Neural progenitor cell (in vitro differentiated cells): ENCODE results near the gene STAT2. TPM values are rescaled to one million over a fixed set of nuclear protein-coding genes. Genes with fewer than 3 reads are reported as not detected.

Source experiments
- DNase-seq: peaks from one replicate; pipeline ENCODE4 v3.0.0-alpha.2; 2016; ENCODE audit warnings: low spot score
- H2AFZ ChIP-seq: fragments of 200-600 bp; sonication (generic); replicated peaks from 2 replicates; pipeline ENCODE4 v1.6.1; 2016; ENCODE audit warnings: antibody characterized with exemption
- H3F3A ChIP-seq: fragments of 200-600 bp; sonication (generic); 2 replicates; pipeline ENCODE4 v1.6.1; 2016; ENCODE audit warnings: antibody characterized with exemption, low read depth
- H3K27ac ChIP-seq: fragments of 200-600 bp; sonication (generic); 2 replicates; pipeline ENCODE4 v1.5.1; 2016; ENCODE audit warnings: mild to moderate bottlenecking
- H3K27me3 ChIP-seq: fragments of 200-600 bp; sonication (generic); 2 replicates; pipeline ENCODE4 v1.6.1; 2016; ENCODE audit warnings: mild to moderate bottlenecking, moderate library complexity
- H3K36me3 ChIP-seq: fragments of 200-600 bp; sonication (generic); 2 replicates; pipeline ENCODE4 v1.5.1; 2016
- H3K4me1 ChIP-seq: fragments of 200-600 bp; sonication (generic); 2 replicates; pipeline ENCODE4 v1.6.1; 2016; ENCODE audit warnings: mixed run types
- H3K4me2 ChIP-seq: fragments of 200-600 bp; sonication (generic); 2 replicates; pipeline ENCODE4 v1.6.1; 2016
- H3K4me3 ChIP-seq: fragments of 200-600 bp; sonication (generic); 2 replicates; pipeline ENCODE4 v1.5.1; 2016
- H3K79me2 ChIP-seq: fragments of 200-600 bp; sonication (generic); 2 replicates; pipeline ENCODE4 v1.6.1; 2016; ENCODE audit warnings: low read depth
- H3K9ac ChIP-seq: fragments of 200-600 bp; sonication (generic); 2 replicates; pipeline ENCODE4 v1.6.1; 2016
- H3K9me3 ChIP-seq: fragments of 200-600 bp; sonication (generic); 2 replicates; pipeline ENCODE4 v1.5.1; 2016; ENCODE audit warnings: low read depth
- H4K20me1 ChIP-seq: fragments of 200-600 bp; sonication (generic); 2 replicates; pipeline ENCODE4 v1.6.1; 2016; ENCODE audit warnings: low read depth
- H3K27ac Mint-ChIP-seq: 3 replicates; pipeline ENCODE4 v1.8.0; 2021; ENCODE audit warnings: mixed read lengths
- H3K27me3 Mint-ChIP-seq: 2 replicates; pipeline ENCODE4 v1.8.0; 2022; ENCODE audit warnings: low read depth, mild to moderate bottlenecking, inconsistent platforms, moderate library complexity, mixed read lengths; ENCODE audit not compliant: insufficient read depth
- H3K36me3 Mint-ChIP-seq: 3 replicates; pipeline ENCODE4 v1.8.0; 2021; ENCODE audit warnings: mixed read lengths
- H3K4me1 Mint-ChIP-seq: 3 replicates; pipeline ENCODE4 v1.8.0; 2021; ENCODE audit warnings: mixed read lengths
- H3K4me3 Mint-ChIP-seq: 3 replicates; pipeline ENCODE4 v1.8.0; 2021; ENCODE audit warnings: mild to moderate bottlenecking, moderate library complexity, mixed read lengths
- H3K9me3 Mint-ChIP-seq: 3 replicates; pipeline ENCODE4 v1.8.0; 2020; ENCODE audit warnings: mixed read lengths
- EZH2 ChIP-seq: fragments of 200-600 bp; sonication (generic); IDR thresholded peaks from 2 replicates; pipeline ENCODE4 v1.6.1; 2017; ENCODE audit warnings: antibody characterized with exemption, mild to moderate bottlenecking, moderate library complexity
- EZH2phosphoT487 ChIP-seq: fragments of 200-600 bp; sonication (generic); IDR thresholded peaks from 2 replicates; pipeline ENCODE4 v1.6.1; 2017; ENCODE audit warnings: antibody characterized with exemption
- total RNA-seq: library from RNA; depleted of rRNA; stranded (reverse); fragments of >200 nt; gene quantifications from 2 replicates; pipeline ENCODE4 v1.2.3, GENCODE V29; 2015; ENCODE audit warnings: low replicate concordance
- TF ChIP-seq, protein P1 (sequence below): fragments of 200-600 bp; sonication (generic); IDR thresholded peaks from 2 replicates; pipeline ENCODE4 v1.5.1; 2017; ENCODE audit warnings: antibody characterized with exemption, mild to moderate bottlenecking

STAT2 gene
- total RNA-seq, 1 donor from 2014 or later: 86.4 TPM

DNA sequence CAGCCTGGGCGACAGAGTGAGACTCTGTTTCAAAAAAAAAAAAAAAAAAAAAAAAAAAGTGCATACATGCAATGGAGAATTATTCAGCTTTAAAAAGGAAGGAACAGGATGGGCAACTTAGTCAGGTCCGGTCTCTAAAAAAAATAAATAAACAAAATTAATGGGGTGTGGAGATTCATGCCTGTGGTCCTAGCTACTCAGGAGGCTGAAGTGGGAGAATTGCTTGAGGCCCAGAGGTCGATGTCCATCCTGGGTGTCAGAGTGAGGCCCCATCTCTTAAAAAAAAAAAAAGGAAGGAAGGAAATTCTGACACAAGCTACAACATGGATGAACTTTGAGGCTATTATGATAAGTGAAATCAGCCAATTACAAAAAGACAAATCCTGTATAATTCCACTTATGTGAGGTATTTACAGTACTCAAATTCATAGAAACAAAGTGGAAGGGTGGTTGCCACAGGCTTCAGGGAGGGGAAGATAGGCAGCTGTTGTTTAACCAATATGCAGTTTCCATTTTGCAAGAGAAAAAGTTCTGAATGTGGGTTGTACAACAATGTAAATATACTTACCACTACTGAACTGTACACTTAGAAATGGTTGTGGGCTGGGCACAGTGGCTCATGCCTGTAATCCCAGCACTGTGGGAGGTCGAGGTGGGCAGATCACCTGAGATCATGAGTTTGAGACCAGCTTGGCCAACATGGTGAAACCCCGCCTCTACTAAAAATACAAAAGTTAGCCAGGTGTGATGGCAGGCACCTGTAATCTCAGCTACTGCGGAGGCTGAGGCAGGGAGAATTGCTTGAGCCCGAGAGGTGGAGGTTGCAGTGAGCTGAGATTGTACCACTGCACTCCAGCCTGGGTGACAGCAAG, 15.1 kb upstream of the STAT2 start:
- no peak overlapping the region for H3K27ac Mint-ChIP-seq
- Histone ChIP-seq H4K20me1 (no peaks in the 10 kb centered on the region), H3K36me3 (no peaks in the 10 kb centered on the region)

DNA sequence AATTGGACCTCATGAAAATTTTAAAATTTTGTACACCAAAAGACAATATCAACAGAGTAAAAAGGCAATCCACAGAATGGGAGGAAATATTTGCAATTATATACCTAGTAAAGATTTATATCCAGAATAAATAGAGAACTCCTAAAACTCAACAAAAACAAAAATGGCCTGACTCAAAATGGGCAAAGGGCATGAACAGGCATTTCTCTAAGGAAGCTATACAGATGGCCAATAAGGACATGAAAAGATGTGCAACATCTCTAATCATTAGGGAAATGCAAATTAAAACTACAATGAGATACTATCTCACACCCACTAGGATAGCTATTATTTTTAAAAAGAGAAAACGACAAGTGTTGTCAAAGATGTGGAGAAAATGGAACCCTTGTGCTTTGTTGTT, 13.6 kb upstream of the STAT2 start:
- H3K4me2 ChIP-seq: no peak overlapping the region
- H3F3A ChIP-seq: no peaks in the 10 kb centered on the region
- TF ChIP-seq EZH2phosphoT487 (no peak), EZH2 (no peak)
- TF ChIP-seq, protein P1, sequence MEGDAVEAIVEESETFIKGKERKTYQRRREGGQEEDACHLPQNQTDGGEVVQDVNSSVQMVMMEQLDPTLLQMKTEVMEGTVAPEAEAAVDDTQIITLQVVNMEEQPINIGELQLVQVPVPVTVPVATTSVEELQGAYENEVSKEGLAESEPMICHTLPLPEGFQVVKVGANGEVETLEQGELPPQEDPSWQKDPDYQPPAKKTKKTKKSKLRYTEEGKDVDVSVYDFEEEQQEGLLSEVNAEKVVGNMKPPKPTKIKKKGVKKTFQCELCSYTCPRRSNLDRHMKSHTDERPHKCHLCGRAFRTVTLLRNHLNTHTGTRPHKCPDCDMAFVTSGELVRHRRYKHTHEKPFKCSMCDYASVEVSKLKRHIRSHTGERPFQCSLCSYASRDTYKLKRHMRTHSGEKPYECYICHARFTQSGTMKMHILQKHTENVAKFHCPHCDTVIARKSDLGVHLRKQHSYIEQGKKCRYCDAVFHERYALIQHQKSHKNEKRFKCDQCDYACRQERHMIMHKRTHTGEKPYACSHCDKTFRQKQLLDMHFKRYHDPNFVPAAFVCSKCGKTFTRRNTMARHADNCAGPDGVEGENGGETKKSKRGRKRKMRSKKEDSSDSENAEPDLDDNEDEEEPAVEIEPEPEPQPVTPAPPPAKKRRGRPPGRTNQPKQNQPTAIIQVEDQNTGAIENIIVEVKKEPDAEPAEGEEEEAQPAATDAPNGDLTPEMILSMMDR: no peak
- no peak overlapping the region for H3K4me3 Mint-ChIP-seq
- DNase-seq: no peak
- no peak overlapping the region for H3K4me3 ChIP-seq
- H3K27me3 ChIP-seq: no peaks in the 10 kb centered on the region
- peaks cover 9% of the 10 kb centered on the region for H3K4me1 ChIP-seq
- H3K9ac ChIP-seq: no peak overlapping the region
- no peaks in the 10 kb centered on the region for H3K27me3 Mint-ChIP-seq
- no peak overlapping the region for H3K27ac Mint-ChIP-seq
- no peaks in the 10 kb centered on the region for H3K79me2 ChIP-seq
- H2AFZ ChIP-seq: no peak overlapping the region
- no peaks in the 10 kb centered on the region for H3K36me3 Mint-ChIP-seq
- no peaks in the 10 kb centered on the region for H3K9me3 ChIP-seq
- H3K36me3 ChIP-seq: no peaks in the 10 kb centered on the region
- peaks cover 4% of the 10 kb centered on the region for H3K4me1 Mint-ChIP-seq
- H3K27ac ChIP-seq: no peak overlapping the region
- H4K20me1 ChIP-seq: no peaks in the 10 kb centered on the region
- H3K9me3 Mint-ChIP-seq: peaks cover 8% of the 10 kb centered on the region

More for the DNA sequence above, 15.1 kb upstream of the STAT2 start:
- Histone ChIP-seq H3F3A (no peaks in the 10 kb centered on the region), H3K79me2 (no peaks in the 10 kb centered on the region), H3K4me3 (no peak overlapping the region), H3K9ac (no peak overlapping the region), H2AFZ (no peak overlapping the region), H3K9me3 (no peaks in the 10 kb centered on the region), H3K4me1 (peaks cover 9% of the 10 kb centered on the region), H3K4me2 (no peak overlapping the region), H3K27ac (no peak overlapping the region), H3K27me3 (no peaks in the 10 kb centered on the region)
- H3K4me1 Mint-ChIP-seq: peaks cover 4% of the 10 kb centered on the region
- H3K27me3 Mint-ChIP-seq: no peaks in the 10 kb centered on the region
- peaks cover 8% of the 10 kb centered on the region for H3K9me3 Mint-ChIP-seq
- no peaks in the 10 kb centered on the region for H3K36me3 Mint-ChIP-seq
- no peak overlapping the region for H3K4me3 Mint-ChIP-seq
- TF ChIP-seq EZH2phosphoT487: no peak
- TF ChIP-seq, protein P1: no peak
- no peak for TF ChIP-seq EZH2
- no peak for DNase-seq

DNA sequence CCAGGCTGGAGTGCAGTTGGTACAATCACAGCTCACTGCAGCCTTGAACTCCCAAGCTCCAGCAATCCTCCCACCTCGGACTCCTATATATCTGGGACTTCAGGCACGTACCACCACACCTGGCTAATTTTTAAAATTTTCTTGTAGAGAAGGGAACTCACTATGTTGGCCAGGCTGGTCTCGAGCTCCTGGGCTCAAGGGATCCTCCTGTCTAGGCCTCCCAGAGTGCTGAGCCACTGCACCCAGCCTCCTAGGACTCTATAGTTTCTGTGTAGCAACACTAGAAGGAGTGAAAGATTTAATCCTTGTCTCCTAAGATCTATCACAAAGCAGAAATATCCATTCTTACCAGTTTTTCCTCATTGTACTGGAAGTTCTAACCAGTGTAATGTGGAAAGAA, 7.0 kb upstream of the STAT2 start:
- no peak overlapping the region for H3K4me2 ChIP-seq
- H2AFZ ChIP-seq: no peak overlapping the region
- no peaks in the 10 kb centered on the region for H3F3A ChIP-seq
- H3K27me3 ChIP-seq: peaks cover under 1% of the 10 kb centered on the region
- no peak overlapping the region for H3K4me3 ChIP-seq
- Mint-ChIP-seq H3K4me3 (no peak overlapping the region), H3K27ac (no peak overlapping the region), H3K9me3 (peaks cover 3% of the 10 kb centered on the region), H3K36me3 (no peaks in the 10 kb centered on the region), H3K27me3 (peaks cover 6% of the 10 kb centered on the region), H3K4me1 (no peaks in the 10 kb centered on the region)
- H3K9ac ChIP-seq: no peak overlapping the region
- H3K9me3 ChIP-seq: no peaks in the 10 kb centered on the region
- no peaks in the 10 kb centered on the region for H3K4me1 ChIP-seq
- no peaks in the 10 kb centered on the region for H3K79me2 ChIP-seq
- H4K20me1 ChIP-seq: no peaks in the 10 kb centered on the region
- no peak for DNase-seq
- TF ChIP-seq EZH2: no peak
- TF ChIP-seq, protein P1: no peak
- TF ChIP-seq EZH2phosphoT487: no peak
- H3K36me3 ChIP-seq: no peaks in the 10 kb centered on the region
- no peak overlapping the region for H3K27ac ChIP-seq
